Measurements from ENCODE around the gene ACTN4.
A peak's percentile ranks its signal among the peaks of the same experiment; 100 is the strongest.

The ACTN4 gene

GRCh38 chr19:38727868-38728660, 80.6 kb downstream of the ACTN4 start:
- DNase-seq: no peak

DNA sequence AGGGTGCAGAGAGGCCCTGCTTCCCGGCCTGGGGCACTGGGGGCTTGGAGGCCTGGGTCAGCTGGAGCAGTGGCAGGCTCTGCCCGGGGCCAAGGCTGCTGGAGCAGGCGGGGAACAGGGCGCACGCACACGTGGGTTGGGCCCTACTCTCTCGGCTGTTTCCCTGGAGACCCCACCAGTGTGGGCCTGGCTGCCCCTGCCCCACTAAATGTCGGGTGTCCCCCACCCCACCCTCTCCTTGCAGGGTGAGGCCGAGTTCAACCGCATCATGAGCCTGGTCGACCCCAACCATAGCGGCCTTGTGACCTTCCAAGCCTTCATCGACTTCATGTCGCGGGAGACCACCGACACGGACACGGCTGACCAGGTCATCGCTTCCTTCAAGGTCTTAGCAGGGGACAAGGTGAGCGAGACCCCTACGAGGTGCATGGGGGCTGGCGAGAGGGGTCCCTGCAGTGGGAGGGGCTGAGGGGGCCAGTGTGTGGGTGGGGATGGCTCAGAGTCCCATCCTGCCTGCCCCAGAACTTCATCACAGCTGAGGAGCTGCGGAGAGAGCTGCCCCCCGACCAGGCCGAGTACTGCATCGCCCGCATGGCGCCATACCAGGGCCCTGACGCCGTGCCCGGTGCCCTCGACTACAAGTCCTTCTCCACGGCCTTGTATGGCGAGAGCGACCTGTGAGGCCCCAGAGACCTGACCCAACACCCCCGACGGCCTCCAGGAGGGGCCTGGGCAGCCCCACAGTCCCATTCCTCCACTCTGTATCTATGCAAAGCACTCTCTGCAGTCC, 81.5 kb downstream of the ACTN4 start:
- no peak for DNase-seq

- DNase-seq: peak; percentile 34
Observed at GRCh38 chr19:38729653-38730469, 82.4 kb downstream of the ACTN4 start.

DNA sequence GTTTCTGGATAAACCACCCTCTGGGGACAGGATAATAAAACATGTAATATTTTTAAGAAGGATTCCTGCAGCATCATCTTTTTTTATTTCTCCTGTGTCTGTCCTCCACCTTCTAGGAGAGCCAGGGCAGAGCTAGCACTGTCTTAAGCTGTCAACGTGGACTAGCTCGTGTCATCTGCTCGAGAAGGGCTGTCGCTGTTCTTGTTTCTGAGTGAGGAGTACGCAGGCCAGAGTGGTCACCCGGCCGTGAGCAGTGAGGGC, 83.0 kb downstream of the ACTN4 start:
- no peak for DNase-seq

GRCh38 chr19:38730731-38731589, 83.5 kb downstream of the ACTN4 start:
- DNase-seq: no peak

DNA sequence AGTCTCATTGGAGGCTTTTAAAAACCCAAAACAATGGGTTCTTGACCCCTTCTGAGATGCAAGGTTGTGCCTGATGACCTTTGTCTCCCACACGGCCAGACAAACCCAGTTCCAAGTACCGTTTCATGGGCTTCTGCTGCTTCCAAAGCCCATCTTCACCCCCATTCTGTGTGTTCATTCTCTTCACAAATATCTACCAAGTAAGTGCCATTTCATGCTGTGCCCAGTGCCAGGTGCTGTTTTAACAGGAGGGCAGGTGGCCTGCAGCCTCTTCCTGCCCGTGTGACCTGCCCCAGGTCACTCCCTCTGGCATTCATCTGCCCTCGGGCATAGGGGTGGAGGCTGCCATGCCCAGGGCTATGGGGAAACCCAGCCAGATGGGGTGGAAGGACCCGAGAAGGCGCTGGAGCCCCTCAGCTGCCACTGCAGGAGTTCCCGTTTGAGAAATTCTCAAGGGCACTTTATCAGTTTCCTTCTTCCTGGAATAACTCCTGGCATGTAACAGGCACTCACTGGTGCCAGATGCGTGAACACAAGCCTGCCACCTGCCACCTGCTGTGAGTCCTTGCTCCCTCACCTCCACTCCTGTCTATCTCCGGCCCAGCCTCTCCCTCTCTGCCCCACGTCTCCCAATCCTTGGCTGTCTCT, 84.3 kb downstream of the ACTN4 start:
- no peak for DNase-seq

DNA sequence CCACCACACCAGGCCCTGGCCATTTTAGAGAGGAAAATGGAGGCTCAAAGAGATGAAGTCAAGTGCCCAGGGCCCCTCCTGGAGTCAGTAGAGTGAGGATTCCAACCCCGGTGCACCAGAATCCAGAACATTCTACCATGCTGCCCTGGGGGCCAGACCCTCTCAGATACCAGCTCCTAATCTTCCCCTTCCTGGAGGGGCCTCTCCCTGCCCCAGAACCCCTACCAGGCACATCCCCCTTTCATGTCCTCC, 85.7 kb downstream of the ACTN4 start:
- DNase-seq: no peak

DNA sequence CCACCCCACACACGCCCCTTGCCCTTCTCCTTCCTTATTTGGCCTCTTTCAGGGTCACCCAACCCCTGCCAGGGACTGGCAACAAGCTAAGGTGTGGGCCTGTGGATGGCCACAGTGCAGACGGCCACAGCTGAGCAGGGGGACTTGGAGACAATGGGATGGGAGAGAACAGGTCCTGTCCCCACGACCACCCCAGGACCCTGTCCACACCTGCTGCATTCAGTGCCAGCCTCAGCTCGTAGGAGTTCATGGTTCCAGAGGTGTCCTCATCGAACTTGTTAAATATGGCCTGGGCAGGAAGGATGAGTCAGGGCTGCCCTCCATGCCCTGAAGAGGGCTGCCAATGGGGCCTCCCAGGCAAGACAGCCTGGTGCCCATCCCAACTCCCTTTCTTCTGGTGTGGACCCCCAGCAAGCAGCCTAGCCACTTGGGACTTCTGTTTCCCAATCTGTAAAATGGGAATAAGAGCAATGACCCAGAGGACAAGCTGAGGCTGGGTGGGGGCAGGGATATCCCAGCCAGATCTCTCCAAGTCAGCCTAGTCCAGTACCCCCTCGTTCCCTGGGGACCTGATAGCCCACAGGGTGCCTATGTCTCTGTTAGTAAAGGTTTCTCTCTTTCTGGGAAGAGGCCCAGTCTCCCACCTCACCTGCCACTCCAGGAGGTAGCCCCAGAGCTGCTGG, 86.2 kb downstream of the ACTN4 start:
- DNase-seq: peak; percentile 15

DNA sequence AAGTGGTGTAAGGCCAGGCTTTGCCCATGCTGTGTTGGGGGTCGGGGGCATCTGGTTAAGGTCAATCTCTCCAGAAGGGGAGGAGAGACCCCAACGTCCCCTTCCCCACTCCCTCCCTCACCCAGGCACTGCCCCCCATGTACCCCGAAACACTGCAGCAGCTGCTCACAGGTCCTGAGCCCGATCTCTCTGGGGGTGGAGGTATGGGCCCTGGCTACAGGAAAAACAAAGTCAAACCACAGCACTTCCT, 86.7 kb downstream of the ACTN4 start:
- no peak for DNase-seq

GRCh38 chr19:38734426-38735256, 87.2 kb downstream of the ACTN4 start:
- DNase-seq: peak; percentile 42

- no peak for DNase-seq
Observed at GRCh38 chr19:38735257-38735686, 87.8 kb downstream of the ACTN4 start.

- DNase-seq: no peak
Observed at GRCh38 chr19:38736036-38736412, 88.6 kb downstream of the ACTN4 start.

DNA sequence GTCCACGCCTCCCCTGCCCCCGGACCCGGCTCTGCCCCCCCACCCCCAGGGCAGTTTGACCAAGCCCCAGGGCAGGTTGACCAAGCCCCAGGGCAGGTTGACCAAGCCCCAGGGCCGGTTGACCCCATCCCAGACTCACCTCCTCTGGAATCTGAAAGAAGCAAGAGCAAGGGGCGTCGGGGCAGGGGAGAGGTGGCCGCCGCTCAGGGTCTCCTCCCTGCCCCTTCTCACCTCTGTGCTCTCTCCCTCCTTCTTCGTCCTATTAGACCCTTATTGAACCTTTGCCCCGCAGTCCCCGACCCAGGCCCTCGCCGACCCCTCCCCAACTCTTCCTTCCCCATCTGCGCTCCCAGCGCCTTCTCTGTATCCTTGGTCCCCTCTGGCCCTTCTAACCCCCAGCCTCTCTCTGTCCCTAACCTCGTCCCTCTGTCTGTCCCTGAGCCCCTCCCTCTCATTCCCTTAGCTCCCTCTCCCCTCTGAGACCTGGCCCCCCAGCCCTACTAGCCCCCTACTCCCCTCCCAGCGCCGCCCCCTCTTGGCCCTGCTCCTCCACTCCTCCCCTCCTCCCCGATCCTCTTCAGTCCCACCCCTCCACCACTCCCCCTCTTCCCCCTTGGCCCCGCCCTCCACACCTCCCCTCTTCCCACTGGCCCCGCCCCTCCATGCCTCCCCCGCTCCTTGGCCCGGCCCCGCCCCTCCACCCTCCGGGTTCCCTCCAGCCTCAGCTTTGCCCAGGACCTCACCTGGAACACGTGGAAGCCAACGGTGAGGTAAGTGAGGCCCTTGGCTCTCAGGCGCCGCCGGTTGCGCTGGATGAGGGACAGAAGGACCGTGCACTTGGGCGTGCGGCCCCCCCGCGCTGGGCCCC, 89.2 kb downstream of the ACTN4 start:
- DNase-seq: no peak

GRCh38 chr19:38737281-38737865, 89.9 kb downstream of the ACTN4 start:
- DNase-seq: no peak

GRCh38 chr19:38737921-38738737, 90.7 kb downstream of the ACTN4 start:
- DNase-seq: no peak

DNA sequence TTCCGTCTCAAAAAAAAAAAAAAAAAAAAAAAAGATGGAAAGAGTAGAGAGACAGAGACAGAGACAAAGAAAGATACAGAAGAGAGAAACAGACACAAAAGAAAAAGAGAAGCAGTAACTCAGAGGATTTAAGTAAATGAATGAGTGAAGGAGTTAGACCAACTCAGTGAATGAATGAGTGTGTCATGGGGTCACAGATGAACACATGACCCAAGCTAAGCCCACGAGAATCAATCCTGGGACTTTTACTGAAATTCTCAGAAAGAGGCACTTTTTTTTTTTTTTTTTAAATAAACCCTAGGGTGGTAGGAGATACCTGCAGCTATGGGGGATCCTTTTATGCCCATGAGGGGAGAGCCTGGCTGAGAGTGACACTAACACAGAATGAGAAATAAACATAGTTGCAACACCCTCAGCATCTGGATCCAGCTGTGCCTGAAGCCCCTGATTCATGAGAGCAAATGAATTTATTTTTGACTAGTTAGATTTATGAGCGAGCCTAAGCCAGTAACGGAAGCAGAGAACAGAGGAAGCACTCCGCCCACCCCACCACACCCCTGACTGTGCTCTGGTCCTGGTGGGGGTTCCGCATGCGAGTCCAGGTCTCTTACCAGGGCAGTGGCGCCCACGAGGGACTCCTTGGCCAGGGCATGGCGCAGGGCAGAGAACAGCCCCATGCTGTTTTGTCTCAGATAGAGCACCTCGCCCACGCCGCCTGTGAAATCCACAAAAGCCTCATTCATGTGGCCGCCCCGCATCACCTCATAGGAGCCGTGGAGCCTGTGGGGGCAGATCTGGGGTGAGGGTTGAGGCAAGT, 92.2 kb downstream of the ACTN4 start:
- no peak for DNase-seq

DNA sequence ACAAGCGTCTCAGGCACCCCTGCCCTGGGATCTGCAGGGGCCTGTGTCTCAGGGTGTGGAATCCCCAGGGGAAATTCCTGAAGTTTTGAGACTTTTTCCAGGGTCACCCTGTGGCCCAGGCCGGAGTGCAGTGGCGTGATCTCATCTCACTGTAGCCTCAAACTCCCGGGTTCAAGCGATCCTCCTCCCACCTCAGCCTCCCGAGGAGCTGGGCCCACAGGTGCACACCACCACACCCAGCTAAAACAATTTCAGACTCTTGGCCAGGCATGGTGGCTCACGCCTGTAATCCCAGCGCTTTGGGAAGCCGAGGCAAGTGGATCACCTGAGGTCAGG, 92.8 kb downstream of the ACTN4 start:
- DNase-seq: no peak

DNA sequence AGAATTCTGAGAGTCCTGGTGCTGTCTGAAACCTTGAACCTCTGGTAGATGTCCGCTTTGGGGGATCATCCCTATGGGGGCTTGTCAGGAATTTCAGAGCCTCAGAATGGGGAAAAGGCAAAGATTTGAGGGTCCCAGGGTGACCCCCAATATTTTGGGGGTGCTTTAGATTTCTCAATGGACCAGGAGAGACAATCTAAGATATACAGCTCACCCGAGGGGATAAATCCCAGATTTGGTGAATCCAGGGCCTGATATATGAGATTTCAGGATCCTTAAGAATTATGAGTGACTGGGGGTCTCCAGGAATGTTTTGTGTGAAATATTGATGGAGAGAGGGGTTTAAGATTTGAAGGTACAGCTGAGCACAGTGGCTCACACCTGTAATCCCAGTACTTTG, 93.5 kb downstream of the ACTN4 start:
- DNase-seq: no peak

Measured in NK-92 treated with Interleukin-12 subunit alpha and Interleukin-12 subunit beta, amount 100 ng/mL, for 24 hours (cell line).